ENCODE measurements around the gene SEMA5B. TPM values are rescaled to one million over a fixed set of nuclear protein-coding genes. Genes with fewer than 3 reads are reported as not detected.

Gene SEMA5B
- total RNA-seq, 1 donor from 2014 or later: 1.0 TPM

DNA sequence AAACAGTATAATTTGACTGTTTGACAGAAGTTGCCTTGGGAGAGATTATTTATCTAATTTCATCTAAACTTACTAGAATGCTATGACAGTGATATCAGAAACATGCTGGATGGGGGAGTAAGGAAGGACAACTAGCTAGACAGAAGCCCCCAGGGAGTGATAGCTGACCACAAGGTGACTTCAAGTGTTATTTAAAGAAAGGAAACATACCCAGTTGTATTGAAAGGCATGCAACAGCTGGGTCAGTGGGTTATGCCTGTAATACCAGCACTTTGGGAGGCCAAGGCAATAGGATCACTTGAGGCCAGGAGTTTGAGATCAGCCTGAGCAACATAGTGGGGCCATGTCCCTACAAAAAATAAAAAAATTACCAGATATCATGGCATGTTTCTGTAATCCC is 163.1 kb downstream of the SEMA5B start:
- H3K27ac Mint-ChIP-seq (ENCODE audit: unreplicated experiment): no peak overlapping the region
- Histone ChIP-seq H4K20me1 (ENCODE audit: insufficient read depth, low read length) (no peaks in the 10 kb centered on the region), H3K27ac (ENCODE audit: low read depth, low read length) (no peak overlapping the region), H3K4me3 (ENCODE audit: insufficient read depth, low read depth, low read length) (no peak overlapping the region), H3K79me2 (ENCODE audit: insufficient read depth, low read length) (no peaks in the 10 kb centered on the region), H3K9ac (ENCODE audit: low read length) (no peak overlapping the region), H2AFZ (ENCODE audit: low read depth, low read length) (no peak overlapping the region), H3K36me3 (ENCODE audit: insufficient read depth, low read length) (no peaks in the 10 kb centered on the region), H3K9me3 (ENCODE audit: insufficient read depth, low read depth, low read length) (no peaks in the 10 kb centered on the region), H3K27me3 (ENCODE audit: insufficient read depth, low read length) (no peaks in the 10 kb centered on the region), H3K4me1 (ENCODE audit: insufficient read depth, low read length) (no peaks in the 10 kb centered on the region), H3K4me2 (ENCODE audit: low read length) (no peak overlapping the region)
- FAIRE-seq: no peak
- H3K4me3 Mint-ChIP-seq (ENCODE audit: unreplicated experiment): no peak overlapping the region
- no peak for TF ChIP-seq EZH2 (IDR thresholded peaks at IDR 0.05; ENCODE audit: insufficient read depth, low read length)
- TF ChIP-seq, protein P1, sequence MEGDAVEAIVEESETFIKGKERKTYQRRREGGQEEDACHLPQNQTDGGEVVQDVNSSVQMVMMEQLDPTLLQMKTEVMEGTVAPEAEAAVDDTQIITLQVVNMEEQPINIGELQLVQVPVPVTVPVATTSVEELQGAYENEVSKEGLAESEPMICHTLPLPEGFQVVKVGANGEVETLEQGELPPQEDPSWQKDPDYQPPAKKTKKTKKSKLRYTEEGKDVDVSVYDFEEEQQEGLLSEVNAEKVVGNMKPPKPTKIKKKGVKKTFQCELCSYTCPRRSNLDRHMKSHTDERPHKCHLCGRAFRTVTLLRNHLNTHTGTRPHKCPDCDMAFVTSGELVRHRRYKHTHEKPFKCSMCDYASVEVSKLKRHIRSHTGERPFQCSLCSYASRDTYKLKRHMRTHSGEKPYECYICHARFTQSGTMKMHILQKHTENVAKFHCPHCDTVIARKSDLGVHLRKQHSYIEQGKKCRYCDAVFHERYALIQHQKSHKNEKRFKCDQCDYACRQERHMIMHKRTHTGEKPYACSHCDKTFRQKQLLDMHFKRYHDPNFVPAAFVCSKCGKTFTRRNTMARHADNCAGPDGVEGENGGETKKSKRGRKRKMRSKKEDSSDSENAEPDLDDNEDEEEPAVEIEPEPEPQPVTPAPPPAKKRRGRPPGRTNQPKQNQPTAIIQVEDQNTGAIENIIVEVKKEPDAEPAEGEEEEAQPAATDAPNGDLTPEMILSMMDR (IDR thresholded peaks at IDR 0.05; ENCODE audit: insufficient read depth, low read depth, low read length): no peak
- DNase-seq (ENCODE audit: low read depth): no peak
- H3K27me3 Mint-ChIP-seq (ENCODE audit: low read depth, unreplicated experiment): no peaks in the 10 kb centered on the region
- no peaks in the 10 kb centered on the region for H3K4me1 Mint-ChIP-seq (ENCODE audit: low read depth, unreplicated experiment)
- no peaks in the 10 kb centered on the region for H3K9me3 Mint-ChIP-seq (ENCODE audit: unreplicated experiment)
- H3K36me3 Mint-ChIP-seq (ENCODE audit: low read depth, unreplicated experiment): no peaks in the 10 kb centered on the region

DNA sequence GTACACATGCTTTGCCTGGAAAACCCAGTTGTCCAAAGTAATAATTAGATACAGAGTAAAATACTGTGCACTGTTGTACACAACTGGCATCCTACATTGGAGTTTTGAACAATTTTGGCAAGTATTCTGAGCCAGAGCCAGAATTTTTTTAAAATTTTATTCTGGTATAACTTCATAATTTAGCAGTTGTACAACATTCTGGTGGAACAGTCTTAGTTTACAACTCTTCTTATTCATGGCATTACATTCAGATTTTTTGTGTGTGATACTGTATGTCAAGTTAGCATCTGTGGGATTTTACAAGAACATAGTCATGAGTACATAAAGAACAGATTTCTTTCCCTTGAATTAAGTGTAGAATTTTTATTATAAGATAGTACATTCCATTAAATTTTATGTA is 165.2 kb downstream of the SEMA5B start:
- no peak for DNase-seq (ENCODE audit: low read depth)
- FAIRE-seq: no peak
- no peaks in the 10 kb centered on the region for H3K27me3 Mint-ChIP-seq (ENCODE audit: low read depth, unreplicated experiment)
- H3K4me1 Mint-ChIP-seq (ENCODE audit: low read depth, unreplicated experiment): no peaks in the 10 kb centered on the region
- H3K4me3 ChIP-seq (ENCODE audit: insufficient read depth, low read depth, low read length): no peak overlapping the region
- H3K27ac Mint-ChIP-seq (ENCODE audit: unreplicated experiment): no peak overlapping the region
- H3K27me3 ChIP-seq (ENCODE audit: insufficient read depth, low read length): no peaks in the 10 kb centered on the region
- H3K27ac ChIP-seq (ENCODE audit: low read depth, low read length): no peak overlapping the region
- H3K79me2 ChIP-seq (ENCODE audit: insufficient read depth, low read length): no peaks in the 10 kb centered on the region
- H4K20me1 ChIP-seq (ENCODE audit: insufficient read depth, low read length): no peaks in the 10 kb centered on the region
- no peak overlapping the region for H3K4me3 Mint-ChIP-seq (ENCODE audit: unreplicated experiment)
- H3K9ac ChIP-seq (ENCODE audit: low read length): no peak overlapping the region
- no peaks in the 10 kb centered on the region for H3K36me3 Mint-ChIP-seq (ENCODE audit: low read depth, unreplicated experiment)
- H3K4me2 ChIP-seq (ENCODE audit: low read length): no peak overlapping the region
- no peaks in the 10 kb centered on the region for H3K9me3 ChIP-seq (ENCODE audit: insufficient read depth, low read depth, low read length)
- no peak overlapping the region for H2AFZ ChIP-seq (ENCODE audit: low read depth, low read length)
- TF ChIP-seq, protein P1 (IDR thresholded peaks at IDR 0.05; ENCODE audit: insufficient read depth, low read depth, low read length): no peak
- no peak for TF ChIP-seq EZH2 (IDR thresholded peaks at IDR 0.05; ENCODE audit: insufficient read depth, low read length)
- H3K4me1 ChIP-seq (ENCODE audit: insufficient read depth, low read length): no peaks in the 10 kb centered on the region
- H3K9me3 Mint-ChIP-seq (ENCODE audit: unreplicated experiment): no peaks in the 10 kb centered on the region
- H3K36me3 ChIP-seq (ENCODE audit: insufficient read depth, low read length): no peaks in the 10 kb centered on the region

Other genes with a start within 250 kb of the SEMA5B start
- 4.1 and 4.3 TPM in 2 replicates for gene HSPBAP1, start 233.9 kb downstream of the SEMA5B start, total RNA-seq
- gene SLC49A4, start 232.7 kb downstream of the SEMA5B start, total RNA-seq: 18.0 and 18.4 TPM in 2 replicates
- 77.5 and 86.5 TPM in 2 replicates for gene PDIA5, start 39.3 kb upstream of the SEMA5B start, total RNA-seq
- gene SEC22A, start 174.2 kb upstream of the SEMA5B start, total RNA-seq: 10.9 and 16.9 TPM in 2 replicates